Liver (tissue), 9 donors: ENCODE measurements around the gene TSSC4. TPM values are rescaled to one million over a fixed set of nuclear protein-coding genes. Genes with fewer than 3 reads are reported as not detected.

Experiments
- DNase-seq: peaks from one replicate; pipeline ENCODE4 v3.0.0-alpha.2; 2017; ENCODE audit warnings: low spot score
- H3K27ac ChIP-seq, 2 donors: one replicate each; pipeline ENCODE4 v1.7.0; 2013; ENCODE audit warnings: inconsistent platforms in 2 of 2, low read length in 2 of 2, control low read depth in 1 of 2, low read depth in 1 of 2, mild to moderate bottlenecking in 1 of 2
- H3K27me3 ChIP-seq, 4 donors: one replicate each; pipeline versions ENCODE4 v1.6.1 to v1.7.0; 2013; ENCODE audit warnings: low read length in 3 of 4, inconsistent platforms in 1 of 4, mild to moderate bottlenecking in 1 of 4, moderate library complexity in 1 of 4; ENCODE audit not compliant: control insufficient read depth in 4 of 4, insufficient read depth in 4 of 4
- H3K36me3 ChIP-seq, 4 donors: one replicate each; pipeline versions ENCODE4 v1.6.1 to v1.7.0; 2013; ENCODE audit warnings: low read length in 3 of 4, mild to moderate bottlenecking in 3 of 4, low read depth in 1 of 4, moderate library complexity in 1 of 4; ENCODE audit not compliant: control insufficient read depth in 4 of 4, insufficient read depth in 3 of 4
- H3K4me1 ChIP-seq, 4 donors: one replicate each; pipeline versions ENCODE4 v1.6.1 to v1.7.0; 2013; ENCODE audit warnings: low read length in 3 of 4, mild to moderate bottlenecking in 3 of 4, moderate library complexity in 1 of 4; ENCODE audit not compliant: control insufficient read depth in 4 of 4, insufficient read depth in 4 of 4
- H3K4me3 ChIP-seq, 3 donors: one replicate each; pipeline versions ENCODE4 v1.6.1 to v1.7.0; 2013; ENCODE audit warnings: low read length in 3 of 3, control low read depth in 1 of 3, low read depth in 1 of 3, mild to moderate bottlenecking in 1 of 3
- H3K9ac ChIP-seq, 2 donors: one replicate each; pipeline ENCODE4 v1.7.0; 2013; ENCODE audit warnings: low read length in 2 of 2, mild to moderate bottlenecking in 2 of 2, moderate library complexity in 2 of 2, control low read depth in 1 of 2, low read depth in 1 of 2
- H3K9me3 ChIP-seq, 4 donors: one replicate each; pipeline versions ENCODE4 v1.6.1 to v1.7.0; 2013; ENCODE audit warnings: low read length in 3 of 4; ENCODE audit not compliant: control insufficient read depth in 4 of 4
- ATF3 ChIP-seq: IDR thresholded peaks from 2 replicates; pipeline ENCODE4 v1.6.1; 2016; ENCODE audit warnings: antibody characterized with exemption
- FOXA1 ChIP-seq: IDR thresholded peaks from 2 replicates; pipeline ENCODE4 v1.6.1; 2016; ENCODE audit warnings: antibody characterized with exemption
- FOXA2 ChIP-seq: IDR thresholded peaks from 2 replicates; pipeline ENCODE4 v1.6.1; 2016; ENCODE audit warnings: antibody characterized with exemption
- GABPA ChIP-seq, 2 donors: IDR thresholded peaks in 1 of 2; conservative IDR thresholded peaks in 1 of 2; 2 replicates each; pipeline ENCODE4 v1.6.1; 2016; ENCODE audit warnings: antibody characterized with exemption in 2 of 2, mild to moderate bottlenecking in 1 of 2, moderate library complexity in 1 of 2
- HNF4A ChIP-seq, 2 donors: conservative IDR thresholded peaks; 2 replicates each; pipeline ENCODE4 v1.6.1; 2016; ENCODE audit warnings: antibody characterized with exemption in 2 of 2, mild to moderate bottlenecking in 2 of 2
- HNF4G ChIP-seq: IDR thresholded peaks from 2 replicates; pipeline ENCODE4 v1.6.1; 2016; ENCODE audit warnings: antibody characterized with exemption
- JUND ChIP-seq, 2 donors: IDR thresholded peaks; 2 replicates each; pipeline ENCODE4 v1.6.1; 2016; ENCODE audit warnings: antibody characterized with exemption in 2 of 2
- NR2F2 ChIP-seq: IDR thresholded peaks from 2 replicates; pipeline ENCODE4 v1.6.1; 2016; ENCODE audit warnings: antibody characterized with exemption
- RXRA ChIP-seq, 2 donors: IDR thresholded peaks; 2 replicates each; pipeline ENCODE4 v1.6.1; 2017 to 2018; ENCODE audit warnings: antibody characterized with exemption in 2 of 2, mild to moderate bottlenecking in 1 of 2
- SP1 ChIP-seq: IDR thresholded peaks from 2 replicates; pipeline ENCODE4 v1.6.1; 2018; ENCODE audit warnings: antibody characterized with exemption, mild to moderate bottlenecking
- TAF1 ChIP-seq: conservative IDR thresholded peaks from 2 replicates; pipeline ENCODE4 v1.6.1; 2016; ENCODE audit warnings: antibody characterized with exemption, mild to moderate bottlenecking
- YY1 ChIP-seq: IDR thresholded peaks from 2 replicates; pipeline ENCODE4 v1.6.1; 2016; ENCODE audit warnings: antibody characterized with exemption, mild to moderate bottlenecking
- WGBS: extraction: QIAGEN DNeasy Blood & Tissue Kit; methylation state at CpG from one replicate; pipeline ENCODE4 v1.1.7; 2013; 5-methylcytosine and 5-hydroxymethylcytosine counted together
- polyA plus RNA-seq, 2 donors: library from polyadenylated mRNA; stranded (reverse) in 1 of 2; unstranded in 1 of 2; fragments of 200-250 nt in 1 of 2; fragments of >200 nt in 1 of 2; fragmentation: Nextera tagmentation in 1 of 2; extraction: Ambion mirVana in 1 of 2; gene quantifications; one replicate each; pipeline versions ENCODE4 v1.2.1 to v1.2.3, GENCODE V29; 2013 to 2015
- total RNA-seq, 2 donors: library from RNA; depleted of rRNA; stranded (reverse); fragments of >200 nt; gene quantifications; one replicate each; pipeline ENCODE4 v1.2.3, GENCODE V29; 2014
- TF ChIP-seq, protein P1 (sequence below): IDR thresholded peaks from 2 replicates; pipeline ENCODE4 v1.6.1; 2016; ENCODE audit warnings: antibody characterized with exemption
- TF ChIP-seq, protein P2 (sequence below): IDR thresholded peaks from 2 replicates; pipeline ENCODE4 v1.6.1; 2016; ENCODE audit warnings: antibody characterized with exemption
- donor health status: healthy.
- donor health status: healthy.
- donor health status: healthy.
- donor health status: healthy.
- donor health status: healthy.

The TSSC4 gene
- total and polyA plus RNA-seq, 4 donors = 15.8 to 19.1 (median 17.6) TPM

GRCh38 chr11:2378527-2379210 is 21.9 kb upstream of the TSSC4 start:
- peak overlapping the region; percentile 91 to 93 for H3K27ac ChIP-seq
- 11% methylated on average over 23 of the region's 23 CpGs for WGBS
- H3K27me3 ChIP-seq = no peaks in the 10 kb centered on the region
- peaks cover 44 to 74% (median 64%) of the 10 kb centered on the region in 4 donors for H3K4me1 ChIP-seq
- peak overlapping the region; percentile 85 to 95 for H3K9ac ChIP-seq
- H3K36me3 ChIP-seq = no peaks in the 10 kb centered on the region
- H3K9me3 ChIP-seq = no peaks in the 10 kb centered on the region
- TF ChIP-seq JUND (IDR thresholded peaks at IDR 0.05) (no peak), FOXA1 (no peak), YY1 (no peak), TAF1 (no peak), SP1 (no peak), HNF4G (no peak), ATF3 (no peak), GABPA (IDR thresholded peaks at IDR 0.05 in 1 of 2, conservative IDR thresholded peaks at IDR 0.05 in 1 of 2) (no peak), RXRA (IDR thresholded peaks at IDR 0.05) (no peak)
- TF ChIP-seq, protein P1, sequence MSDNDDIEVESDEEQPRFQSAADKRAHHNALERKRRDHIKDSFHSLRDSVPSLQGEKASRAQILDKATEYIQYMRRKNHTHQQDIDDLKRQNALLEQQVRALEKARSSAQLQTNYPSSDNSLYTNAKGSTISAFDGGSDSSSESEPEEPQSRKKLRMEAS = no peak
- TF ChIP-seq, protein P2, sequence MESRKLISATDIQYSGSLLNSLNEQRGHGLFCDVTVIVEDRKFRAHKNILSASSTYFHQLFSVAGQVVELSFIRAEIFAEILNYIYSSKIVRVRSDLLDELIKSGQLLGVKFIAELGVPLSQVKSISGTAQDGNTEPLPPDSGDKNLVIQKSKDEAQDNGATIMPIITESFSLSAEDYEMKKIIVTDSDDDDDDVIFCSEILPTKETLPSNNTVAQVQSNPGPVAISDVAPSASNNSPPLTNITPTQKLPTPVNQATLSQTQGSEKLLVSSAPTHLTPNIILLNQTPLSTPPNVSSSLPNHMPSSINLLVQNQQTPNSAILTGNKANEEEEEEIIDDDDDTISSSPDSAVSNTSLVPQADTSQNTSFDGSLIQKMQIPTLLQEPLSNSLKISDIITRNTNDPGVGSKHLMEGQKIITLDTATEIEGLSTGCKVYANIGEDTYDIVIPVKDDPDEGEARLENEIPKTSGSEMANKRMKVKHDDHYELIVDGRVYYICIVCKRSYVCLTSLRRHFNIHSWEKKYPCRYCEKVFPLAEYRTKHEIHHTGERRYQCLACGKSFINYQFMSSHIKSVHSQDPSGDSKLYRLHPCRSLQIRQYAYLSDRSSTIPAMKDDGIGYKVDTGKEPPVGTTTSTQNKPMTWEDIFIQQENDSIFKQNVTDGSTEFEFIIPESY = no peak
- DNase-seq = no peak
- peak overlapping the region; percentile 85 to 98 (median 93) for H3K4me3 ChIP-seq

GRCh38 chr11:2379466-2380174 is 20.9 kb upstream of the TSSC4 start:
- Histone ChIP-seq H3K36me3 (no peaks in the 10 kb centered on the region), H3K9ac (peak overlapping the region; percentile 20 to 54), H3K27ac (peak overlapping the region; percentile 91 to 93), H3K4me1 (peaks cover 50 to 77% (median 66%) of the 10 kb centered on the region in 4 donors), H3K4me3 (peak overlapping the region; percentile 66 to 85 (median 73)), H3K27me3 (no peaks in the 10 kb centered on the region), H3K9me3 (no peaks in the 10 kb centered on the region)
- TF ChIP-seq SP1 = no peak
- TF ChIP-seq NR2F2 = no peak
- TF ChIP-seq, protein P2 = no peak
- no peak for TF ChIP-seq RXRA (IDR thresholded peaks at IDR 0.05)
- no peak for TF ChIP-seq JUND (IDR thresholded peaks at IDR 0.05)
- TF ChIP-seq HNF4A (conservative IDR thresholded peaks at IDR 0.05) = no peak
- no peak for TF ChIP-seq FOXA1
- TF ChIP-seq ATF3 = no peak
- TF ChIP-seq FOXA2 = no peak
- DNase-seq = no peak
- WGBS = 45% methylated on average over 11 of the region's 11 CpGs
